Posterior vena cava (tissue), 2 donors: ENCODE measurements around the gene FAM98B. TPM values are rescaled to one million over a fixed set of nuclear protein-coding genes. Genes with fewer than 3 reads are reported as not detected.
A peak's percentile ranks its signal among the peaks of the same experiment; 100 is the strongest.

Experiments used
- DNase-seq: peaks from one replicate; pipeline ENCODE4 v3.0.0-alpha.2; 2020; ENCODE audit warnings: low spot score
- intact Hi-C, 2 donors: fragments of 100-400 bp; cut with DNase I; formaldehyde crosslinking; loops; one replicate each; pipeline versions ENCODE4 v1.14.1 to v1.14.2; 2022 to 2023
- total RNA-seq, 2 donors: library from RNA; stranded (reverse); fragmentation: NEBNext Ultra II Directional; extraction: Animal tissue kit (Norgen Biotek cat#: 25700); gene quantifications; one replicate each; pipeline ENCODE4 v1.2.1, GENCODE V29; 2021
- donor health status: DM: yes; HTN: yes; CAD: no.
- donor health status: DM: yes; HTN: yes; CAD: no.

FAM98B gene
- total RNA-seq, 2 donors from 2014 or later = 20.7 to 33.4 TPM

GRCh38 chr15:38528294-38528693 is 74.4 kb downstream of the FAM98B start:
- no peak for DNase-seq
- intact Hi-C loops = no loop called here

GRCh38 chr15:38530113-38530512 is 76.2 kb downstream of the FAM98B start:
- no peak for DNase-seq
- intact Hi-C loops = no loop called here

- intact Hi-C loops = no loop called here
- no peak for DNase-seq
These were observed 77.6 kb downstream of the FAM98B start for GRCh38 chr15:38531509-38531908.

DNA sequence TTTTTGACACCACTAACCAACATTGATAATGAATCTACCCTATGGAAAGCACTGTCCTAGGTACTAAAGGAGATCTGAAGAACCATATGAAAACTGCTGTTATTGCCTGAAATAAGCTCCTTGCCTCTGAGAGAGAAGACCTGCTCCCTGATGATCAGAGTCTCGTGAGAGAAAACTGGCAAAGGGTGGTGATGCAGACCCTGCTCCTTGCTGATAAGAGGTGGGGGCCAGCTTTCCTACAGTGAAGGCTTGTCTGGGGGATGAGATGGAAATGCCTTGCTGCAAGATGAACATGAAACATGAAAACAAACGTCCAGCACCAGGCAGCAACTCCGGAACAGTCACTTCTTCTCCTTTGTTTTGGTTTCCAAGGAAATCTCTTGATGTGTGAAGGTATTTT is 78.8 kb downstream of the FAM98B start:
- DNase-seq = no peak
- intact Hi-C loops = no loop called here

DNA sequence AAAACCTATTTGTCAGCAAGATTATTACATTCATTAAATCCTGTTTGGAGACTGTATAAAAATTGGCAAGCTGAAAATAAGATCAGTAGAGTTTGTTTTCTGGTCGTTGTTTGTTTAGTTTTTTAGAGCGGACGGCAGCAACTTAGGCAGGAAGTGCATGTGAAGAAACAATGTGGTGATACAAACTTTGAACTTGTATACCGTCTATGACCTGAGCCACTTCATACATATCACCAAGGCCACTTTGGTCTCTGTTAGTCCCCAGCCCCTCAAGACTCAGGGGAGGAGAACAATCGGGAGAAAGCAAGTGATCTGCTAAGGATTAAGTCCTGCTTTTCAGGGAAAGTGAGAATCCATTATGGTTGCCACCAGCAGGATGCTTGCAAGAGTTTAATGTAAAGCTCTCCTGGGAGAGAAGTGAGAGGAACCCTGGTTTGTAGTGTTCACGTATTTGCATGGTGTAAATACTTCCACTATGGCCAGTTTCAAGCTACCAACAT is 79.5 kb downstream of the FAM98B start:
- DNase-seq = no peak
- intact Hi-C loops = no loop called here

GRCh38 chr15:38533926-38534325 is 80.0 kb downstream of the FAM98B start:
- DNase-seq = no peak
- intact Hi-C loops = no loop called here

DNA sequence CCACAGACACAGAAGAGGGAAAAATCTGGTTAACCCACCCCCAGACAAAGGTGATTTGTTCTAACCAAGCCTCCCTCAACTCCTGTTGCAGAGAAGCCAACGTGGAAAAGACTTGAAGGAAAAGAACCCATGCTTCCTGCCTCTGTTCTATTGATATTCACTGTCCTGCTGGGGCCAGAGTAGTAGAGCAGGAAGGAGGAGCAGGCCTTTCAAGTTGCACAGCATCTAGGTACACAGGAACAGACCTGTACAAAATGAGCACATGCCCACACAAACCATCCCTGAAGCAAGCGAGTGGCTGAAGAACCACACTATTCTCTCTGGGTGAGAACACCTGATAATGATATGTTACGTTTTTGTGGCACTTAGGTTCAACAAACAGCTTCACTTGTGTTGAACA is 80.8 kb downstream of the FAM98B start:
- intact Hi-C loops = no loop called here
- no peak for DNase-seq

- intact Hi-C loops = no loop called here
- peak; percentile 79 for DNase-seq
These were observed 81.7 kb downstream of the FAM98B start for GRCh38 chr15:38535491-38536200.

DNA sequence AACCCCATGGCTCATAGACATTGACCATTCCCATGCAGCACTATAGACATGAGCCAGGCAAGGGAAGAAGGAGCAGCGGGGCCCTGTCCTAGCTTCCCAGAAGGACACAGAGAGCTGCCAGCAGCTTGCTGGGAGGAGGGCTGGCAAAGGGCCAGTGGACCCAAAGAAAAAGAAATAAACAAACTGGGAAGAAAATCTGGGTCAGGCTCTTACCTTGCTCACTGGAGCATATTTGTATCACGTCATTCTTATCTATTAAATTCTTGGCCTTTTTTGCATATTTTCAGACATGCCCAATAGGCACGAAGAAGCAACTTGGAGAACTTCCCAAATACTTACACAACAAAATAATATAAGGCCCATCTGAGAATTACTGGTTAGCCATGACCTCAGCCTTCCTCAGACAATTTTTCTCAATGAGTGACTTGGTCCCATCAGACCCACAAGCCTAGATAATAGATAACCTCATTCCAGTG is 82.3 kb downstream of the FAM98B start:
- DNase-seq = peak; percentile 87
- intact Hi-C loops = no loop called here

Other genes starting within 250 kb of the FAM98B start
- gene SPRED1, start 201.3 kb upstream of the FAM98B start, total RNA-seq = 10 to 100 TPM; 30.8 to 35.1 TPM
- gene RASGRP1, start 110.7 kb downstream of the FAM98B start, total RNA-seq = under 1 TPM; 0.60 to 0.67 TPM